Karpas-422 (cell line): ENCODE measurements around the gene RAB27A. TPM values are rescaled to one million over a fixed set of nuclear protein-coding genes. Genes with fewer than 3 reads are reported as not detected.

Experiments
- DNase-seq: peaks from one replicate; pipeline ENCODE4 v3.0.0-alpha.2; 2015
- H2AFZ ChIP-seq: fragments of 200-600 bp; sonication (generic); 2 replicates; pipeline ENCODE4 v1.6.1; 2014; ENCODE audit warnings: antibody characterized with exemption, low read length, mixed read lengths
- H3K27ac ChIP-seq: fragments of 200-600 bp; sonication (generic); 2 replicates; pipeline ENCODE4 v1.5.1; 2014; ENCODE audit warnings: mild to moderate bottlenecking, low read length, moderate library complexity
- H3K27me3 ChIP-seq: fragments of 200-600 bp; sonication (generic); 2 replicates; pipeline ENCODE4 v1.6.1; 2014; ENCODE audit warnings: low read length, mixed read lengths
- H3K36me3 ChIP-seq: fragments of 200-600 bp; sonication (generic); 2 replicates; pipeline ENCODE4 v1.6.1; 2014; ENCODE audit warnings: low read length, mixed read lengths; ENCODE audit not compliant: insufficient read depth
- H3K4me1 ChIP-seq: fragments of 200-600 bp; sonication (generic); 2 replicates; pipeline ENCODE4 v1.6.1; 2014; ENCODE audit warnings: mild to moderate bottlenecking, low read length, mixed read lengths
- H3K4me2 ChIP-seq: fragments of 200-600 bp; sonication (generic); 2 replicates; pipeline ENCODE4 v1.6.1; 2014; ENCODE audit warnings: low read length, low read depth, mild to moderate bottlenecking; ENCODE audit not compliant: poor library complexity, severe bottlenecking
- H3K4me3 ChIP-seq: fragments of 200-600 bp; sonication (generic); 2 replicates; pipeline ENCODE4 v1.5.1; 2014; ENCODE audit warnings: mild to moderate bottlenecking, antibody characterized with exemption, low read length, mixed read lengths
- H3K79me2 ChIP-seq: fragments of 200-600 bp; sonication (generic); 2 replicates; pipeline ENCODE4 v1.6.1; 2014; ENCODE audit warnings: mild to moderate bottlenecking, low read length, mixed read lengths
- H3K9ac ChIP-seq: fragments of 200-600 bp; sonication (generic); 2 replicates; pipeline ENCODE4 v1.6.0; 2014; ENCODE audit warnings: low read length
- H3K9me2 ChIP-seq: fragments of 200-600 bp; sonication (generic), shearing (Covaris generic); replicated peaks from 2 replicates; pipeline ENCODE4 v1.6.0; 2014; ENCODE audit warnings: mild to moderate bottlenecking, low read length, moderate library complexity; ENCODE audit not compliant: insufficient read depth
- H3K9me3 ChIP-seq: fragments of 300-700, 200-600 bp; sonication (generic); 2 replicates; pipeline ENCODE4 v1.6.1; 2014; ENCODE audit warnings: low read length, mixed read lengths
- H4K20me1 ChIP-seq: fragments of 200-600 bp; sonication (generic); 2 replicates; pipeline ENCODE4 v1.6.1; 2014; ENCODE audit warnings: mild to moderate bottlenecking, antibody characterized with exemption, low read length, low read depth; ENCODE audit not compliant: insufficient read depth
- total RNA-seq: library from RNA; depleted of rRNA; stranded (reverse); fragments of >200 nt; shearing (Covaris generic); gene quantifications from 2 replicates; pipeline ENCODE4 v1.2.3, GENCODE V29; 2014; ENCODE audit warnings: low replicate concordance

RAB27A gene
- total RNA-seq, 1 experiment from 2014 or later: 1.3 TPM

- H3K4me2 ChIP-seq: no peak overlapping the region
- H3K4me3 ChIP-seq: no peak overlapping the region
- H3K36me3 ChIP-seq: no peaks in the 10 kb centered on the region
- H3K79me2 ChIP-seq: no peaks in the 10 kb centered on the region
- DNase-seq: no peak
- no peaks in the 10 kb centered on the region for H3K27me3 ChIP-seq
- H3K27ac ChIP-seq: no peak overlapping the region
- H3K9me2 ChIP-seq: no peaks in the 10 kb centered on the region
- no peak overlapping the region for H3K9ac ChIP-seq
- no peaks in the 10 kb centered on the region for H4K20me1 ChIP-seq
- H2AFZ ChIP-seq: no peak overlapping the region
- no peaks in the 10 kb centered on the region for H3K9me3 ChIP-seq
- peaks cover 5% of the 10 kb centered on the region for H3K4me1 ChIP-seq
These were observed 47.7 kb downstream of the RAB27A start for GRCh38 chr15:55241891-55242290.

DNA sequence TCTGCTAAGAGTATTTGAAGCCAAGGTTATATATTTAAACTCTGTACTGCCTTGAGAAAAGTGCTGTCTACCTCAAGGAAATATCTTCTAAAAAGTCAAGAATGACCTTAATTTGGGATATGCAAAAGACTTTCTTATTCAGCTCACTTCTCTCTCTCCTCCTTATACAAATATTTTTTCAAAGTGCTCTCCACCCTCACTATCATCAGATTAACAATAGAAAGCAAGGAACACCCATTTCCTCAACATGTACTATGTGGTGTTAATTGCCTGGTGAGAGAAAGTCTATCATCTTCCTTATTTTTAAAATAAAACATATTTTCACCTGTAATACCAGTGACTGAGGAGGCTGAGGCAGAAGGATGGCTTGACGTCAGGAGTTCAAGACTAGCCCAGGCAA, 48.4 kb downstream of the RAB27A start:
- Histone ChIP-seq H3K27ac (no peak overlapping the region), H3K27me3 (no peaks in the 10 kb centered on the region), H3K9ac (no peak overlapping the region), H2AFZ (no peak overlapping the region), H3K9me3 (no peaks in the 10 kb centered on the region), H3K4me1 (peaks cover 5% of the 10 kb centered on the region), H3K4me3 (no peak overlapping the region), H3K9me2 (no peaks in the 10 kb centered on the region), H4K20me1 (no peaks in the 10 kb centered on the region), H3K36me3 (no peaks in the 10 kb centered on the region), H3K79me2 (no peaks in the 10 kb centered on the region), H3K4me2 (no peak overlapping the region)
- DNase-seq: no peak

DNA sequence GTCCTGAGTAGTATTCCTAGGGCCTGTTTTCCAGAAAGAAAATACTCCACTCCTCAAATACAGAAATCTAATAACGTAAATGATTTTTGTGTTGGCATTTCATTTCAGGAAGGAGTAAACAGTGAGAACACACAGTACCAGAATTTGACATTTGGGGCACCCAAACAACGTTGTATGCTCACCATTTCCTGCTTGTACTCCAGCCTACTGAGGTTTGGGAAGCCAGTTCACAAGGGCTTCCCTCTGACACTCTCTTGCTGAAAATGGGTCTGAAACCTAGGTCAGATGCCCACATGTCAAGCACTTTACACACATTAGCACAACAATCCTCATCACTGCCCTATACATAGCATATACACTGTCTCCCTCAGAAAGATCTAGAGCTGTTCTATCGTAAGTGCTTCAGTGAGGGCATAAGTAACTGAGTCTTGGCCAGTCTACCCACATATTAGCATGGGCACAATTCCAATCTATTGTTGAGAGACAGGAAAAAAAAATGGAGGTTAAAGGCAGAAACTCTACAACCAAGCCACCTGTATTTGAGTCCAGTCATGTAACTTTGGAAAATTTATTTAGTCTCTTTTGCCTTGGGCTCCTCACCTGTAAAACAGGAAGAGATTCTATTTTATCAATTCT, 49.4 kb downstream of the RAB27A start:
- H3K27me3 ChIP-seq: no peaks in the 10 kb centered on the region
- H3K4me2 ChIP-seq: no peak overlapping the region
- no peaks in the 10 kb centered on the region for H3K79me2 ChIP-seq
- peaks cover 5% of the 10 kb centered on the region for H3K4me1 ChIP-seq
- H2AFZ ChIP-seq: no peak overlapping the region
- H3K4me3 ChIP-seq: no peak overlapping the region
- H3K36me3 ChIP-seq: no peaks in the 10 kb centered on the region
- no peaks in the 10 kb centered on the region for H3K9me3 ChIP-seq
- H3K9me2 ChIP-seq: no peaks in the 10 kb centered on the region
- DNase-seq: no peak
- H3K9ac ChIP-seq: no peak overlapping the region
- H3K27ac ChIP-seq: no peak overlapping the region
- H4K20me1 ChIP-seq: no peaks in the 10 kb centered on the region

DNA sequence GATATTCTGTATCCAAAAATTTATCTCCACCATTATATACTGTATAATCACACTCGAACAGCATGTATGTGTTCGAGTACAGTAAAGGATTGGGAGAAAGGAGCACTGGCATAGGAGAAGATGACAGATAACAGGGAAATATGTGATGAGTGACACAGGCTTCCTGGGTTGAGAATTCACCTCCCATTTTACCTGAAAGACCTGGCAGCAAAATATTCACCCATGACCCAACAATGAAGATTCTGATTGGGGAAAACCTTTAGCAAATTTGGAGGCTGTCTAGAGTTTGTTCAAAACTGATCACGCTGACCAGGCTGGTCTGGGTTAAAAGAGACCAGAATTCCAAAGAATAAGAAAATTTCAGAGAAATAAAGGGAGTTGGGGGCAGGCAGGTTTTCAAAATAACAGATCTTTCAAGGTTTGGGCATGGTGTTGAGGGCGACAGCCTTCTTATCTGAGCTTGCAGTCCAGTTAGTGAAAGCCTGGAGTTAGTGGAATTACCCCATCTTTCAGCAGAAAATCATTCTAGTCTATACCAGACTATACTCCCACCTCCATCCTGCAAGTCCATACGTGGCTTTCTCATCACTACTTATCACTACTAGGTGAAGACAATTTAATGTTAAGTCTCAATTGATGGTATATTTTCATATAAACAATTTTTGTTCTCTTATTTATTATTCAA, 50.0 kb downstream of the RAB27A start:
- no peaks in the 10 kb centered on the region for H3K9me3 ChIP-seq
- H3K9ac ChIP-seq: no peak overlapping the region
- no peak overlapping the region for H3K4me3 ChIP-seq
- H3K27me3 ChIP-seq: no peaks in the 10 kb centered on the region
- H2AFZ ChIP-seq: no peak overlapping the region
- H3K4me1 ChIP-seq: peaks cover 5% of the 10 kb centered on the region
- no peaks in the 10 kb centered on the region for H3K9me2 ChIP-seq
- H3K4me2 ChIP-seq: no peak overlapping the region
- H3K36me3 ChIP-seq: no peaks in the 10 kb centered on the region
- no peaks in the 10 kb centered on the region for H3K79me2 ChIP-seq
- no peak for DNase-seq
- H4K20me1 ChIP-seq: no peaks in the 10 kb centered on the region
- H3K27ac ChIP-seq: no peak overlapping the region

DNA sequence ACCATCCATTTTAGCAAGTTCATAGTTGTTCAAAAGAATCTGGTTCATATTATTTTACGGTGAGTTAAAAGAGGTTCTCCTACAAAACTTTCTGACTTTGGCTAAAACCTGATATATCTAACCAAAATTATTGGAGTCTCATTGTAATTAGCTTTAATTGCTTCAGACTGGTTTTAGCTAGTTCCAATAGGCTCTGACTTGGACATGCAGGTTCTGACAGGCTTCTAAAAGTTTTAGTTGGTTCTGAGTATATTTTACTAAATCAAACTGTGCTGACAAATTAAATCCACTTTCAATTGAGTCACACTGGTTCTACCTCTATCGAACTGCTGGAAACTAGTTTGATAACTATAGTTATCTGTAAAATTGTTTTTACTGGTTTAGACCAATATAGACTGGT, 50.7 kb downstream of the RAB27A start:
- Histone ChIP-seq H3K4me2 (no peak overlapping the region), H2AFZ (no peak overlapping the region), H3K9me3 (no peaks in the 10 kb centered on the region), H3K9me2 (no peaks in the 10 kb centered on the region), H3K27ac (no peak overlapping the region), H3K27me3 (no peaks in the 10 kb centered on the region), H3K4me3 (no peak overlapping the region), H3K36me3 (no peaks in the 10 kb centered on the region), H3K4me1 (peaks cover 5% of the 10 kb centered on the region), H3K9ac (no peak overlapping the region), H3K79me2 (no peaks in the 10 kb centered on the region), H4K20me1 (no peaks in the 10 kb centered on the region)
- DNase-seq: no peak

DNA sequence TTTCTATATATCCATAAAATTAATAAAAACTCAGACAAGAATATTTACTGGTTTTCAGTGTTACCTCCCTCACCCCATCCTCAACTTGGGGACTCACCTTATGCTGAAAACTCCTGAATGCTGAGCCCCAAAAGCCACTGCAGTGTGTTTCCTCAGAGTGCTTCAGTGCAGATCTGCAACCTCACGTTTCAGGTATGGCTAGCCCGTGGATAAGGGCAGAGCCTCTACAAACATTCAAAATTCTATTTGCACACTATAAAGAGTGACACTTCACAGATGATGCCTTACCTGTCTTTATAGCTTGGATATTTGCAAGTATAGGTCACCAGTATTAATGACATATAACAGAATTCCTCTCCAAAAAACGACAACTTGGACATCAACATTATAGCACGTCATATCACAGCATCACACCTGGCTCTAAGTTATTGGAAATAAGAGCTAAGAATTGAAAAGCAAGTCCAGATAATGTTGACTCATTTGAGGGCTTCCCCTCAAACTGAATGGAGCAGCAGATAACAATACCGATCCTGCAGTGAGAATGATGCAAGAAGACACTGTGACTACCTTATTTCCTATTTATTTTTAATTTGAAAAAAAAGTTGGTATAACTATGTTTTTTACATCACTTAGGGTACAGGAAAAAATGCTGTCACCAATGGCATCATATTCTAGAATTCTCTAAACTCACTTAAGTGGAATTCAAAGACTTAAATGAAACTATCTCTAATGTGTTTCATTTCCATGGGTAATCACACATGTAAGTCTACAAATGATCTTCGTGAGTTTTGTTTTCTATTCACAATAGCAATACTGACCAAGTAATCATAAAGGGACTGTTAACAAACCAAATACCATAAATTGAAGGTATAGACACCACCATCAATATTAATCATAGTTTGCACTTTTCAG, 52.1 kb downstream of the RAB27A start:
- Histone ChIP-seq H3K27me3 (no peaks in the 10 kb centered on the region), H2AFZ (no peak overlapping the region), H3K4me1 (peaks cover 5% of the 10 kb centered on the region), H3K27ac (no peak overlapping the region), H3K4me3 (no peak overlapping the region), H3K9ac (no peak overlapping the region), H3K4me2 (no peak overlapping the region), H3K9me3 (no peaks in the 10 kb centered on the region), H3K79me2 (no peaks in the 10 kb centered on the region), H3K36me3 (no peaks in the 10 kb centered on the region), H3K9me2 (no peaks in the 10 kb centered on the region), H4K20me1 (no peaks in the 10 kb centered on the region)
- DNase-seq: no peak

GRCh38 chr15:55235546-55236036, 54.0 kb downstream of the RAB27A start:
- H3K27ac ChIP-seq: no peak overlapping the region
- no peak overlapping the region for H2AFZ ChIP-seq
- H3K4me1 ChIP-seq: no peaks in the 10 kb centered on the region
- DNase-seq: no peak
- no peaks in the 10 kb centered on the region for H3K9me2 ChIP-seq
- no peaks in the 10 kb centered on the region for H3K36me3 ChIP-seq
- H3K4me3 ChIP-seq: no peak overlapping the region
- H3K9ac ChIP-seq: no peak overlapping the region
- no peaks in the 10 kb centered on the region for H3K9me3 ChIP-seq
- no peak overlapping the region for H3K4me2 ChIP-seq
- H3K27me3 ChIP-seq: no peaks in the 10 kb centered on the region
- H3K79me2 ChIP-seq: no peaks in the 10 kb centered on the region
- no peaks in the 10 kb centered on the region for H4K20me1 ChIP-seq

GRCh38 chr15:55234800-55235104, 54.9 kb downstream of the RAB27A start:
- Histone ChIP-seq H4K20me1 (no peaks in the 10 kb centered on the region), H3K27ac (no peak overlapping the region), H3K9me2 (no peaks in the 10 kb centered on the region), H3K27me3 (no peaks in the 10 kb centered on the region), H3K4me2 (no peak overlapping the region), H3K79me2 (no peaks in the 10 kb centered on the region), H3K9me3 (no peaks in the 10 kb centered on the region), H3K9ac (no peak overlapping the region), H3K36me3 (no peaks in the 10 kb centered on the region), H3K4me1 (no peaks in the 10 kb centered on the region), H2AFZ (no peak overlapping the region), H3K4me3 (no peak overlapping the region)
- no peak for DNase-seq
